DMS53 treated with DMSO at 0.1 percent for 48 hours (cell line): Measurements from ENCODE around the gene CDH13.

Experiments used
- DNase-seq: peaks from one replicate; lab custom pipeline; 2025; ENCODE audit not compliant: unreplicated experiment; lab: John Stamatoyannopoulos, UW

CDH13 gene

DNA sequence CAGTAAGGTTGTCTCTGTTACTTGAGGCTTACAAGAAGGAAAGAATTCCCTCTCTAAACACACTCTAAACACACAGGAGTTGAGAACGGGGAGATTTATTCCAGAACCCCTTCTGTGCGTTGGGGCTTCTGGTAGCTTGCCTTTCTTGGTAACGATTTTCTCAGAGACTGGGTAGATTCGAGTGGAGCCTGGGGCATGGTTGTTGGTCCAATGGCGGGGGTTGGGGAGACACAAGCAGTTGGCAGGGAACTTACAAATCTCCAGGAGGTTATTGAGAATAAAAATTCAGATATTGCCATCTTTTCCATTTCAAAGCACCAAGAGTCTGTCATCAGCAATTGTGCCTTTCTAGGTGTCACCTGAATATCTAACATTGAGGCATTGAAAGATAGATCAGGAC, 251.7 kb downstream of the CDH13 start:
- DNase-seq: no peak

- DNase-seq: no peak
Measured at GRCh38 chr16:82880346-82880745, 253.6 kb downstream of the CDH13 start.

DNA sequence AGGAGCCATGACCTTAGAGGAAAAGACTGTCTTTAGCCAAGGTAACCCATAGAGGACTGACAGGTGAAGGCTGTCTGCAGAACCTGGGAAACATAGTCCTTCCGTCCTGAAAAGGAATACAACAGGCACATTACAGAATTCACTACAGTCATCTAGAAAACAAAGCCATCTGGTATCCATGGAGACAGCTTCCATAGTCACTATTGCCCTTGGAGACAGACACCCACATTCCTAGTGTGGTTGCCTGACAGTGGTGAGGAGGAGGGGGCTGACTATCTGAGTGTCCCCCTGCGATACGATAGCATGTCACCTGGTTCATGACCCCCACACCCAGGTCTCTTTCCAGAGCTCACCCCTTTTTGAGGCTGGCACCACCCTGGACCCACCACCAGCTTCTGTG, 254.7 kb downstream of the CDH13 start:
- DNase-seq: no peak

- no peak for DNase-seq
Measured at GRCh38 chr16:82882226-82882625, 255.5 kb downstream of the CDH13 start.

DNA sequence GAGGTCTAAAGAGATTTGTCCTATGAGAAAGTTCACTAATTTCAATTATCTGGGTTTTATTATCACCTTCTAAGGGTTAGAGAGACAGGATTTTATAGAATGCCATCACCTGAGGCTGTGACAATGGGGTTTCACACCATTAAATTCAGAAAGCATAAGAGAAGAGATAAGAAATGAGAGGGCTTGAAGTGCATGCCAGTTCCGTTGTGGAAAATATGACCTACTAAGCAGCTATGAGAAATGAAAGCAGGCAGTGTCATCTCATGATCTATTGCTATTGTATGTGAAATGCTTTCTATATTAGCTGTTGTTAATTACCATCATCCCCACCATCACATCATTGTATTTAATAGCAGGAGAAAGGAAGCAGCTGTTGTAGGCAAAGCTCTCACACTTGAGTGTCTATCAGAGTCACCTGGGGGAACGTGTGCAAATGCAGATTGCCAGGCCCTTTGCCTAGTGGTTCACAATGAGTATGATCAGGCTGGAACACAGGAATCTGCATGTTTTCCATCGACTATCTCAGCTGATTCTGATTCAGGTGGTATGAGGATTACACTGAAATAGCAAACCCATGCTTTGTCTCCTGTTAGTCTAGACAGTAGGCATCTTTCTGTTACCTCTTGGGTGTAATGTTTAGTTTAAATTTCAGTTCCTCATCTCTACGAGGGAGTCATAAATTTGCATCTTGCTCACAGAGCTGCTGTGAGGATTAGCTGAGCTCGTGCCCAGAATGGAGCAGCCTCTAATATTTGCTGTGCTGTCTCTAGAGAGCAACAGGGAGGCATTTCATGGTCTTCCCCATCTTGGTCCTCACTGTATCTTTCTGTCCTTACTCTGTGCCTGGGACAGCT, 256.4 kb downstream of the CDH13 start:
- DNase-seq: no peak

DNA sequence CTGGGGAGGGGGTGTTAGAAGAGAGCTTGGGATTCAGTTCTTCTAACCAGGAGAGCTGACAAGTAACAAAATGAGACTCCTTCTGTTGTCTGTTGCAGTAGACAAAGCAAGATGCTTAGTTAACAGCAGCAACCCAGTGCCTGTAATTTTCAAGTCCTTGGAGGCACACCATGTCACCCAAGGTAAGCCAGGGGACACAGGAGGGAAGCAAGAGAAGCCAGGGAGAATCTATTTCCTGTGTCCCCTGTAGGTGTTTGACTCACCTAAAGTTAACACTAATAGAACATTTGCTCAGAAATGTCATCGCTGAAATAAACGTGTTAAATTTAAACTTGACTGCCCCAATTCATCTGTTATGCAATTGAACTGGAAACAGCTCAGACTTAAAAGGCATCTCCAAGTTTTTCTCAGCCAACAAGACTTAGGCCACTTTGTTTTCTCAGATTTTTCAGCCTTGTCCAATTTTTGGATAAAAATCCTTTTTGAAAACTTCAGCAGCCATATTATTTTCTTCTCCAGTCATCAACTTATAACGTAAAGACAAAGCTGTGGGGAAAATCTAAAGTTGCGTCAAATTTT, 257.6 kb downstream of the CDH13 start:
- DNase-seq: no peak

GRCh38 chr16:82886146-82886545, 259.4 kb downstream of the CDH13 start:
- no peak for DNase-seq

DNA sequence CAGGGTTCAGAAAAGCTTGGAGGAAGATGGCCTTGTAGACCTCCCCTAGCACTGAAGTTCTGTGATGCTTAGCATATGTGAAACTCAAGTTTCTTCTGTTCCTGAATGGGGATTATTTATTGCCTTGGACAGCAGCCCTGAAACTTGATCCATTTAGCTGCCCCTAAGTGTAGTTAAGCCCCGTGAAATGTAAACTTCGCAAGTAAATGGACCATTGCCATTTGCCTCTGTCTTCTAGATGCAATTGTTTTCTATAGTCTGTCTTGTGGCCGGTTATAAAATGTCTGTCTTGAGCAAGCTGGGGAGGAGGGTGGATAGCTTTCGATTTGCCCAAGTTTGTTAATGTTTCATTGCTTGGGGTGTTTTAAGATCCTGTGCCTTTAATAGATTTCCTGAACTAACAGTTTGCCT, 261.8 kb downstream of the CDH13 start:
- no peak for DNase-seq

GRCh38 chr16:82891424-82891823, 264.7 kb downstream of the CDH13 start:
- DNase-seq: no peak

DNA sequence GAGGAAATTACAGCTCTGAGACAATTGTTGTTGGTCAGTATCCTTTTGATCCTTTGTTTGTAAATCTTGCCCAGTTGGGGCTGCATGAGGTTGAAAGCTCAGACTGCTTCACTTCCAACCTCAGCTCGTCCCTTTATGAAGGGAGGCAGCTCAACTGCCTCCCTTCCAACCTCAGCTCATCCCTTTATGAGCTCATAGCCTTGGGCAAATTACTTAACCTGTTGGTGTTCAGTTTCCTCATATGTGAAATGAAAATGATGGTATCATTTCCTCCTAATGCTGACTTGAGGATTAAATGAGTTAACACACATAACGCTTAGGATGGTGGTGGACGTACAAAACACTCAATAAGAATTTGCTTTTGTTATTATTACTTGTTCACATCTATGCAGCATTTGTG, 265.1 kb downstream of the CDH13 start:
- DNase-seq: no peak

DNA sequence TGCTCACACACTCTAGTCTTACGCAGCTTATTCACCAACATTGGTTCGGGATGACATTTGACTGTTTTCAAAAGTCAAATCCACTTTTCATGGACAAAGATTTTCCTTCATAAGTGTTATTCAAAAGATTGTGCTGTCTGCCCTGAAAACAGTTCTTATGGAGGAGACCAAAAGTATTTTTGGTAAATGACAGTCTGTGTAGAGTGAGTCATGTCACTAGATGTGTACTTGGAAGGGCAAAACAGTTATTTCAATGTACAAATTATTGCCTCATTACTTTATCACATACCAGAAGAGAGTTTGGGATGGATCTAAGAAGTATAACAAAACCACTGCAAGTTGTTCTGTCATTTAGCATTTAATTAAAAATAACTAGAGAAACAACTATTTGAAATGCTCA, 265.6 kb downstream of the CDH13 start:
- DNase-seq: no peak

DNA sequence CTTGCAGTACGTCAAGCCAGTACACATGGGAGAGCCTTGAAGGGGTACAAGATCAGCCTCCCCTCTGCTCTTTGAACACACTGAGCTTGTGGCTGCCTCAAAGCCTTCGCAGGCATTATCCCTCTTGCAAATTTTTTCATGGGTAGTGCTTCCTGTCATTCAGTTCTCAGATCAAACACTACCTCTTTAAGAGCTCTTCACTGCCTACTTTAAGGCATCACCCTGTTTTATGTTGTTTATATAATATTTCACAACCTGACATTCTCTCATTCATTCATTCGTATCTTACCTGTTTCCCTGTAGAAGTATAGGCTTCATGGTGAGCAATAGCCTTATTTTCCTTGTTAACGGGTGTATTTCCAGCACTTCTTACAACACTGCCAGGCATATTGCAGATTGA, 269.1 kb downstream of the CDH13 start:
- DNase-seq: no peak

- DNase-seq: no peak
Measured at GRCh38 chr16:82899006-82899405, 272.2 kb downstream of the CDH13 start.

DNA sequence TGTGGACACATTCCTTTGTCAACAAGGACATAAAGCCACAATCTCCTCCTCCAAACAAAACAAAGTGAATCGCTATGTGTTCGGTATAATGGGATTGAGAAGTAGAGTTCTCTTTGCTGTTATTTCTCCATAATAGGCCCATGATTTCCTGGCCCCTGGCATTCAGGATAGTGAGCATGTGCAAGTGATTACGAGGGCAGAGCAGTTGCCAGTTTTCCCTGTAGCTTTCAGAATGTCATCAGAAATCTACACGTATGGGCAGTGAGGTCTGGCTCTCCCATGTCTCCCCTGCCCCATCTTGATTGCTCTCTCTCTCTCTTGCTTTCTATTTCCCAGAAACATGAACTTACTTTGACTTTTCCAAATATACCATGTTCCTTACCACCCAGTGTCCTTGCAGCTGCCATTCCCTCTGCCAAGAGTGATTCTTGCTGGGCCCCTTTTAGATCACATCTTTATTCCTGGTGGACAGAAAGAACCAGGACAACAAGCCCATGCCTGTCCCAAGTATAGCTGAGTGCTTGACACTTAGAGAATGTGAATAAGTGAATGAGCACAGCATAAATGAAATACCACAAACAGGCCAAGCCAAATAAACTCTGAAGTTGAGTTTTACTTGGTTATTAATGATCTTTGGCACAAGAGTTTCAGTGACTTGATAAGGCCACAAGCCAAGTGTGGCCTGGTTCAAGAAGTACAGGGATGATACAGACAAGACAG, 273.1 kb downstream of the CDH13 start:
- no peak for DNase-seq

DNA sequence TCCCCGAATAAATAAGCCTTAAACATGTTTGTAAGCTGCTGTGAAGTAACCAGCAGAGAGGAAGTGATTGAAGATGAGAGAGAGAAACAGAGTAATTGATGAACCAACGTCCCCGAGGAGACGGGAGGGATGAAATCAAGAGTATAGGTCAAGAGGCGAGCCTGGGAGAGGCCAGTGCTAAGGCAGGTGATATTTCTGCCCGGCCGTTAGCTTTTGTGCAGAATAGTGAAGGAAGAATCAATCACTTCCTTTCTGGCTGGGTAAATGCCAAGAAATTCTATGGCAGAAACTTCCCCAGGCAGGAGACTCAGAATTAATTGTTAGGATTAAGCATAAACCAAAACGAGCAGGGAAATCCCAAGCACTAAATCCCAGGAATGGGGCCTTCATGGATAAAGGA, 273.8 kb downstream of the CDH13 start:
- DNase-seq: no peak

DNA sequence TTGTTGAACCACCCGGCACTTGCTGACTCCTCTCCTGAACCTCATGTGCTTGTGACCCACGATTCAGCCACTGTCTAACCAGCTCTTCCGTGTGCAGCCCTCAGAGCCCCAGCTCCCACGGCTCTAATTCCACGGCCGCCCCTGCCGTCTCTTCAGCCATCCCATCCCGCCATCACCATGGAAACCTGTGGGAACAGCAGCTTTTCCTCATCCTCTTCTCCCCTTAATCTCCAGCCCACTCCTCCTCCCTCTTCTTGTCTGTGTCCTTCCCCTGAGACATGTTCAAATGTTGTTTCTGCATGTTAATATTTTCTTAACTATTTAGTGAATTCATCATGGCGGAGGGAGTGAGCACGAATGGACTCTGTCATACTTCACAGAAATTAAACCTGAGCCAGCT, 285.2 kb downstream of the CDH13 start:
- DNase-seq: no peak

DNA sequence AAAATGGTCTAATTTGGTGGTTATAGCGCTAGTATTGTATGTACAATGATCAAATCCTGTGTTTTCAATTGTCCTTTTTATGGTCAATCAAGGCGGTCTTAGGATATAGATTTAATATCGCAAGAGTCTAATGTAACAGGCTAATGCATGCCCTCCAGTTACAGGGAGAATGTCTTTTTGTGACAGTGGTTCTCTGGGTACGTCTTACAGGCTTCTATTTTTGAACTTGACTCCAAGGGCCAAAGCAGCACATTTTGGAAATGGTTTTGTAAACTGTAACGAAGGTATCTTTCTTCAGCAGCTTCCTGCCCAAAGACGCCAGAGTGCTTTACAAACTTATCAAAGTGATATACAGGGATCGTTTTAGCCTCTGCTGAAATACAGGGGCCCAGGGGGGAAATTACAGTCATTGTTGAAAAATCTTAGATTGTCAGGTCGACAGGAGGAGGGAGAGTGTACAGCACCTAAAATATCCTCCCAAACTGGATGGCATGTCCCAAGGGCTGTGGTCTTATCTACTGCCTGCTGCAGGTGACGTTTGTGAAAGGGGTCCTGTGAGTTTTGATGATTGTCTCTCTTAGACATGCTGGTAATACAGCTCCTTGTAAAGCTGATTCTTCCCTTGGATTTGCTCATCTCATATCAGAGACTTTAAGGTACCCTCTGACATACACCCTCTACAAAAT, 288.5 kb downstream of the CDH13 start:
- DNase-seq: no peak

GRCh38 chr16:82917886-82918595, 291.3 kb downstream of the CDH13 start:
- no peak for DNase-seq

GRCh38 chr16:82924075-82924854, 297.5 kb downstream of the CDH13 start:
- DNase-seq: no peak

DNA sequence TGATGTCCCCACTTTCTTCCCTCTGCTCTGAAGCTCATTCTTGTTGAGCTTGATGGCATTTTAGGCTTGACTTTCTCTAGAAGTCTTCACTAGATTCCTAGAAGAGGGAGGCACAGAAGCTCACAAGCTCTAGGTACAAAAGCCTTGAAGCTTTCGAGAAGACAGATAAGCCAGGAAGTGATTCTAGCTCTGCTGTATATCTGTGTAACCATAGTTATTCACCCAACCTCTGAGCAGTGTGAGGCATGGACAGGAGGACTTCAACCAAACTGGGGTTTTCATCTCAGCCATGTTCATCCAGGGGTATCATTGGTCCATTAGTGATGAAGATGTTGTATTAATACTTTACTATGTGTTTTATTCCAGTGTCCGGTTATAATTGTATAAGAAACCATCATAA, 299.7 kb downstream of the CDH13 start:
- no peak for DNase-seq
